ENCODE measurements around the gene TOP2A.
"Not testable (repeated sequence)": the region's sequence is repeated elsewhere in the genome, so short reads cannot be mapped to it uniquely, and the experiment has no call there.

The TOP2A gene

GRCh38 chr17:40374821-40375498, 42.7 kb downstream of the TOP2A start:
- no peak for DNase-seq (ENCODE audit: low read depth)
- TF ChIP-seq CTCF (IDR thresholded peaks at IDR 0.05; ENCODE audit: low read depth, low read length, missing control alignments): no peak
- H3K4me3 ChIP-seq (ENCODE audit: low read depth, low read length): no peak overlapping the region

- no peak overlapping the region for H3K4me3 ChIP-seq (ENCODE audit: low read depth, low read length)
- no peak for DNase-seq (ENCODE audit: low read depth)
- TF ChIP-seq CTCF (IDR thresholded peaks at IDR 0.05; ENCODE audit: low read depth, low read length, missing control alignments): no peak
Observed at GRCh38 chr17:40373999-40374398, 43.7 kb downstream of the TOP2A start.

GRCh38 chr17:40373324-40373723, 44.4 kb downstream of the TOP2A start:
- no peak for TF ChIP-seq CTCF (IDR thresholded peaks at IDR 0.05; ENCODE audit: low read depth, low read length, missing control alignments)
- no peak for DNase-seq (ENCODE audit: low read depth)
- H3K4me3 ChIP-seq (ENCODE audit: low read depth, low read length): no peak overlapping the region

- DNase-seq (ENCODE audit: low read depth); H3K4me3 ChIP-seq (ENCODE audit: low read depth, low read length): not testable (repeated sequence)
Observed at GRCh38 chr17:40372644-40373043, 45.1 kb downstream of the TOP2A start.

- no peak for DNase-seq (ENCODE audit: low read depth)
- no peak for TF ChIP-seq CTCF (IDR thresholded peaks at IDR 0.05; ENCODE audit: low read depth, low read length, missing control alignments)
- H3K4me3 ChIP-seq (ENCODE audit: low read depth, low read length): no peak overlapping the region
Observed at GRCh38 chr17:40372031-40372430, 45.7 kb downstream of the TOP2A start.

- TF ChIP-seq CTCF (IDR thresholded peaks at IDR 0.05; ENCODE audit: low read depth, low read length, missing control alignments): no peak
- DNase-seq (ENCODE audit: low read depth): peak; percentile 49
- H3K4me3 ChIP-seq (ENCODE audit: low read depth, low read length): no peak overlapping the region
Observed at GRCh38 chr17:40371261-40371929, 46.3 kb downstream of the TOP2A start.

GRCh38 chr17:40369923-40370322, 47.8 kb downstream of the TOP2A start:
- TF ChIP-seq CTCF (IDR thresholded peaks at IDR 0.05; ENCODE audit: low read depth, low read length, missing control alignments): no peak
- no peak overlapping the region for H3K4me3 ChIP-seq (ENCODE audit: low read depth, low read length)
- no peak for DNase-seq (ENCODE audit: low read depth)

- DNase-seq (ENCODE audit: low read depth); H3K4me3 ChIP-seq (ENCODE audit: low read depth, low read length): not testable (repeated sequence)
Observed at GRCh38 chr17:40367728-40368127, 50.0 kb downstream of the TOP2A start.
